ENCODE measurements around the gene ITGAD.

DNA sequence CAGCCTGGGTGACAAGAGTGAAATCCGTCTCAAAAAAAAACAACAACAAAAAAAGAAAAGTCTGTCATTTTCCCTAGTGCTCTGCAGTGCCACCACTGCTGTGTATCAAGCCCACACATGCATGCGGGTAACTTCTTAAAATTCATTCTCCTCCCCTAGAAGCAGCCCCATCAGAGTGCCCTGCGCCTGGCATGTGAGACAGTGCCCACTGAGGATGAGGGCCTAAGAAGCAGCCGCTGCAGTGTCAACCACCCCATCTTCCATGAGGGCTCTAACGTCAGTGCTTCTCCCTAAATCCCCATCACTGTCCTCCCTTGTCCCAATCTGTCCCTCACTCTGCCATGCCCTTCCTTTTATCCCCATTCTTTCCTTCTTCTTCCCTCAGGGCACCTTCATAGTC is 24.8 kb downstream of the ITGAD start:
- TF ChIP-seq, protein P1, sequence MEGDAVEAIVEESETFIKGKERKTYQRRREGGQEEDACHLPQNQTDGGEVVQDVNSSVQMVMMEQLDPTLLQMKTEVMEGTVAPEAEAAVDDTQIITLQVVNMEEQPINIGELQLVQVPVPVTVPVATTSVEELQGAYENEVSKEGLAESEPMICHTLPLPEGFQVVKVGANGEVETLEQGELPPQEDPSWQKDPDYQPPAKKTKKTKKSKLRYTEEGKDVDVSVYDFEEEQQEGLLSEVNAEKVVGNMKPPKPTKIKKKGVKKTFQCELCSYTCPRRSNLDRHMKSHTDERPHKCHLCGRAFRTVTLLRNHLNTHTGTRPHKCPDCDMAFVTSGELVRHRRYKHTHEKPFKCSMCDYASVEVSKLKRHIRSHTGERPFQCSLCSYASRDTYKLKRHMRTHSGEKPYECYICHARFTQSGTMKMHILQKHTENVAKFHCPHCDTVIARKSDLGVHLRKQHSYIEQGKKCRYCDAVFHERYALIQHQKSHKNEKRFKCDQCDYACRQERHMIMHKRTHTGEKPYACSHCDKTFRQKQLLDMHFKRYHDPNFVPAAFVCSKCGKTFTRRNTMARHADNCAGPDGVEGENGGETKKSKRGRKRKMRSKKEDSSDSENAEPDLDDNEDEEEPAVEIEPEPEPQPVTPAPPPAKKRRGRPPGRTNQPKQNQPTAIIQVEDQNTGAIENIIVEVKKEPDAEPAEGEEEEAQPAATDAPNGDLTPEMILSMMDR (IDR thresholded peaks at IDR 0.05) = no peak
- TF ChIP-seq, protein P2, sequence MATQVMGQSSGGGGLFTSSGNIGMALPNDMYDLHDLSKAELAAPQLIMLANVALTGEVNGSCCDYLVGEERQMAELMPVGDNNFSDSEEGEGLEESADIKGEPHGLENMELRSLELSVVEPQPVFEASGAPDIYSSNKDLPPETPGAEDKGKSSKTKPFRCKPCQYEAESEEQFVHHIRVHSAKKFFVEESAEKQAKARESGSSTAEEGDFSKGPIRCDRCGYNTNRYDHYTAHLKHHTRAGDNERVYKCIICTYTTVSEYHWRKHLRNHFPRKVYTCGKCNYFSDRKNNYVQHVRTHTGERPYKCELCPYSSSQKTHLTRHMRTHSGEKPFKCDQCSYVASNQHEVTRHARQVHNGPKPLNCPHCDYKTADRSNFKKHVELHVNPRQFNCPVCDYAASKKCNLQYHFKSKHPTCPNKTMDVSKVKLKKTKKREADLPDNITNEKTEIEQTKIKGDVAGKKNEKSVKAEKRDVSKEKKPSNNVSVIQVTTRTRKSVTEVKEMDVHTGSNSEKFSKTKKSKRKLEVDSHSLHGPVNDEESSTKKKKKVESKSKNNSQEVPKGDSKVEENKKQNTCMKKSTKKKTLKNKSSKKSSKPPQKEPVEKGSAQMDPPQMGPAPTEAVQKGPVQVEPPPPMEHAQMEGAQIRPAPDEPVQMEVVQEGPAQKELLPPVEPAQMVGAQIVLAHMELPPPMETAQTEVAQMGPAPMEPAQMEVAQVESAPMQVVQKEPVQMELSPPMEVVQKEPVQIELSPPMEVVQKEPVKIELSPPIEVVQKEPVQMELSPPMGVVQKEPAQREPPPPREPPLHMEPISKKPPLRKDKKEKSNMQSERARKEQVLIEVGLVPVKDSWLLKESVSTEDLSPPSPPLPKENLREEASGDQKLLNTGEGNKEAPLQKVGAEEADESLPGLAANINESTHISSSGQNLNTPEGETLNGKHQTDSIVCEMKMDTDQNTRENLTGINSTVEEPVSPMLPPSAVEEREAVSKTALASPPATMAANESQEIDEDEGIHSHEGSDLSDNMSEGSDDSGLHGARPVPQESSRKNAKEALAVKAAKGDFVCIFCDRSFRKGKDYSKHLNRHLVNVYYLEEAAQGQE (IDR thresholded peaks at IDR 0.05) = no peak
- TF ChIP-seq RNF2 (IDR thresholded peaks at IDR 0.05; ENCODE audit: borderline replicate concordance, low read depth) = no peak
- TF ChIP-seq, protein P3, sequence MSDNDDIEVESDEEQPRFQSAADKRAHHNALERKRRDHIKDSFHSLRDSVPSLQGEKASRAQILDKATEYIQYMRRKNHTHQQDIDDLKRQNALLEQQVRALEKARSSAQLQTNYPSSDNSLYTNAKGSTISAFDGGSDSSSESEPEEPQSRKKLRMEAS (IDR thresholded peaks at IDR 0.05) = no peak
- no peak for TF ChIP-seq HDAC2 (IDR thresholded peaks at IDR 0.05)
- TF ChIP-seq SMC3 (IDR thresholded peaks at IDR 0.05) = no peak
- TF ChIP-seq RAD21 (conservative IDR thresholded peaks at IDR 0.05 in 1 of 2, IDR thresholded peaks at IDR 0.05 in 1 of 2) = no peak
- no peak for TF ChIP-seq PHF8 (IDR thresholded peaks at IDR 0.05; ENCODE audit: borderline replicate concordance, low read depth)
- TF ChIP-seq CHD2 (IDR thresholded peaks at IDR 0.05; ENCODE audit: low read length, partially characterized antibody) = no peak
